HG03139 (cell line): Measurements from ENCODE around the gene ADGRG7.

ENCODE experiments used
- ATAC-seq: cut with Tn5 transposase; IDR thresholded peaks from one replicate; pipeline ENCODE4 v1.9.1; 2021; ENCODE audit not compliant: unreplicated experiment

ADGRG7 gene

GRCh38 chr3:100600181-100601042, 9.0 kb upstream of the ADGRG7 start:
- no peak for ATAC-seq

GRCh38 chr3:100602506-100603444, 6.6 kb upstream of the ADGRG7 start:
- ATAC-seq: peak; percentile 35

- ATAC-seq: peak; percentile 35
These were observed 5.9 kb upstream of the ADGRG7 start for GRCh38 chr3:100603469-100603868.

- no peak for ATAC-seq
These were observed 4.0 kb upstream of the ADGRG7 start for GRCh38 chr3:100605358-100605757.

GRCh38 chr3:100606894-100607512, 2.4 kb upstream of the ADGRG7 start:
- peak; percentile 69 for ATAC-seq

- no peak for ATAC-seq
These were observed 562 bp downstream of the ADGRG7 start for GRCh38 chr3:100609963-100610362.

- ATAC-seq: no peak
These were observed 1.8 kb downstream of the ADGRG7 start for GRCh38 chr3:100611221-100611620.

- ATAC-seq: peak; percentile 51
These were observed 4.5 kb downstream of the ADGRG7 start for GRCh38 chr3:100613721-100614390.

- ATAC-seq: peak; percentile 88
These were observed 5.5 kb downstream of the ADGRG7 start for GRCh38 chr3:100614941-100615340.

GRCh38 chr3:100615684-100616083, 6.3 kb downstream of the ADGRG7 start:
- ATAC-seq: no peak

GRCh38 chr3:100621251-100621650, 11.8 kb downstream of the ADGRG7 start:
- ATAC-seq: no peak

GRCh38 chr3:100627491-100627890, 18.1 kb downstream of the ADGRG7 start:
- no peak for ATAC-seq

- ATAC-seq: no peak
These were observed 20.2 kb downstream of the ADGRG7 start for GRCh38 chr3:100629421-100630127.

- ATAC-seq: no peak
These were observed 21.3 kb downstream of the ADGRG7 start for GRCh38 chr3:100630664-100631063.

- ATAC-seq: no peak
These were observed 21.8 kb downstream of the ADGRG7 start for GRCh38 chr3:100631236-100631635.

- no peak for ATAC-seq
These were observed 25.3 kb downstream of the ADGRG7 start for GRCh38 chr3:100634493-100635272.

- no peak for ATAC-seq
These were observed 25.9 kb downstream of the ADGRG7 start for GRCh38 chr3:100635273-100635701.

GRCh38 chr3:100637197-100637631, 27.8 kb downstream of the ADGRG7 start:
- no peak for ATAC-seq

GRCh38 chr3:100640633-100641032, 31.2 kb downstream of the ADGRG7 start:
- ATAC-seq: no peak
